Measurements from ENCODE around the gene DDC.

Gene DDC

GRCh38 chr7:50607524-50608125, 42.4 kb upstream of the DDC start:
- ChIA-PET POLR2A (ENCODE audit: low non-redundant PET) (no interaction called here), CTCF (no interaction called here)
- H3K27ac ChIP-seq = no peak overlapping the region
- no peak for DNase-seq (ENCODE audit: low spot score)
- no peak for TF ChIP-seq CTCF (conservative IDR thresholded peaks at IDR 0.05; ENCODE audit: low read depth)

DNA sequence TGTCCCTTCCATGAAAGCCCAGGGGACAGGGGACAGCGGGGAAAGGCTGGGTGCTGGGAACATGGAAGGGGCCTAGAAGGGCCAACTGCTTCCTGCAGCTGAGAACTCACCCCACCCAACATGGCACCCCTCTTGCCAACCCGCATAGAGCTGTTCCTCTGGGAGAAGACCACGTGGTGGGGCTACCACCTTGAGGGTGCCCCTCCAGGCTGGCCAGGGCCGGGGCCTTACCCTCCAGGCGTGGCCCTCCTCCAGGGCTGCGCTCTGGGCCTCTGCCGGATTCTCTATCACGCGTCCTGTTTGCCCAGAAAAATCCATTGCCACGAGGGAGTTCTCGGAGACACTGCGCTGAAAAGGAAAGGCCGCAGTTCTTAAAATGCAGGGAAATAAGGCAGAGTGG, 39.9 kb upstream of the DDC start:
- no peak for TF ChIP-seq CTCF (conservative IDR thresholded peaks at IDR 0.05; ENCODE audit: low read depth)
- ChIA-PET CTCF (no interaction called here), POLR2A (ENCODE audit: low non-redundant PET) (no interaction called here)
- H3K27ac ChIP-seq = no peak overlapping the region
- DNase-seq (ENCODE audit: low spot score) = no peak

DNA sequence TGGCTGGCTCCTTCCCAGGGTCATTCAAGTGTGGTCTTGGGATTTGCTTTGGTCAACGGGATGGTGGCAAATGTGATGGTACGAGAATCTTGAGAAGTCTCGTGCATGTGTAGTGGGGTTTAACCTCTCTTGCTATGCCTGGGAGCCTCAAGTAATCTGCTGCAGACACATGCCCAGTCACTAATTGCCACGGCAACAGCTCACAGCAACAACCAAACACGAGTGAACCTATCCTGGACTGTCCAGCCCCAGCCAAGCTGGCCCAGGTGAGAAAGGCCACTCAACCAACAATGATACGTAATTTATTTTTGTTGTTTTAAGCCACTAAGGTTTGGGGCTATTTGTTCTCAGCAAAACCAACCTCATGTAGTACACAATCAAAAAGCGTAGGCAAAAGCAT, 38.1 kb upstream of the DDC start:
- no peak for DNase-seq (ENCODE audit: low spot score)
- CTCF ChIA-PET = no interaction called here
- H3K27ac ChIP-seq = no peak overlapping the region
- no peak for TF ChIP-seq CTCF (conservative IDR thresholded peaks at IDR 0.05; ENCODE audit: low read depth)
- POLR2A ChIA-PET (ENCODE audit: low non-redundant PET) = no interaction called here

DNA sequence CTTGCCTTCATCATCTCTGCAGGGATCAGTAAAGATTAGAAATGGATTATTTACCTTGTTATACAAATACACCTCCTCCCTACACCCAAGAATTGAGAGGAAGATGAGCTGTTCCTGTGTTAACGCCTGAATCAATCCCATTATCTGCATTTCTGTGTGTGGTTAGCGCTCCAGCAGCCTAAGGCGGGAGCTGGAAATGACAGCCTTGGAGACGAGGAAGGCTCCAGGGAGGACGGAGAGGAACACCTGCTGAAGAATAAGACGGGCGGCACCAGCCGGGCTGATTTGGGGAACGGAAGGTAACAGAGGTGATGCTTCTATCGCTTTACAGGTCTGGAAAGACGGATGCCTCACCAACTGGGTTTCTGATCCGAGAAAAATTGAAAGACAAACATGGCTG, 34.2 kb upstream of the DDC start:
- ChIA-PET CTCF (no interaction called here), POLR2A (ENCODE audit: low non-redundant PET) (no interaction called here)
- DNase-seq (ENCODE audit: low spot score) = no peak
- H3K27ac ChIP-seq = no peak overlapping the region
- no peak for TF ChIP-seq CTCF (conservative IDR thresholded peaks at IDR 0.05; ENCODE audit: low read depth)

DNA sequence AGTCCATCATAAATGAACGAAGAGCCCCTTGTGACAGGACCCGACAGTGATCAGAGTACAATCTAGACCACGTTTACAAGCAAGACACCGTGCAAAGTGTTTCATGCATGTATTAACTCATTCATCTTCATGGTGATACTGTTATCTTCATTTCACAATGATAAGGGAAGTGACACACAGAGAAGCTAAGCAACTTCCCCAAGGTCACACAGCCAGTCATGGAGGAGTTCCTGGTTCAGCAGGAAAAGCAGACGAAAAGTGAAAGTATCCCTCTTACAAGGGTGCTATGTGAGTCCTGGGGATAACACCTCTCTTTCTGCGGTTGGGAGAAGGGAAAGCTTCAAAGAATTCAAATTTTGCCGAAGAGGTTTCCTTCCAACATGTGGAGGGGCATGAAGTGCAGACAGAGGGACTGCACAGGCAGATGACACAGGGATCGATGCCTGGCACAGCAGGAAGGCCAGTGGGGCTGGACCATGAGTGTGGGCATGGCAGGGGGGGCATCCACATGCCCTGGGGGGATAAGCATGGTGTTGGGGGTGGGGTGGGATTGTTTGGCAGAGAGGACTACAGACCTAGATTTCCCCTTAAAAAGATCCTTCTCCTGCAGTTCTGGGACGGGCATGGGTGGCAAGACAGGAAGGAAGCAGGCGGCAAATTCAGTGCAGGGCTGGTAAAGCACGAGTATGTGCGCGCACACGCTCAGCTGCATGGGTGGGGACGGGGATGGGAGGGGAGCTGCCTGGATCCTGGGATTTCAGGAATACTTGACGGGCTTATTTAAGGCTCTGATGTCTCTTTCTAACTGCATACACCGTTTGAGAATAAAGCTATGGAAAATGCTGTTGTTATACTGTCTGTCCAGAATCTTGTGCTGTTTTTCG, 33.5 kb upstream of the DDC start:
- POLR2A ChIA-PET (ENCODE audit: low non-redundant PET) = no interaction called here
- CTCF ChIA-PET = interaction anchor here (0.6 kb wide), 1 partner anchor 408 kb away, joined by 3 read pairs; no protein-coding TSS in a partner anchor
- DNase-seq (ENCODE audit: low spot score) = no peak
- no peak overlapping the region for H3K27ac ChIP-seq
- TF ChIP-seq CTCF (conservative IDR thresholded peaks at IDR 0.05; ENCODE audit: low read depth) = no peak

DNA sequence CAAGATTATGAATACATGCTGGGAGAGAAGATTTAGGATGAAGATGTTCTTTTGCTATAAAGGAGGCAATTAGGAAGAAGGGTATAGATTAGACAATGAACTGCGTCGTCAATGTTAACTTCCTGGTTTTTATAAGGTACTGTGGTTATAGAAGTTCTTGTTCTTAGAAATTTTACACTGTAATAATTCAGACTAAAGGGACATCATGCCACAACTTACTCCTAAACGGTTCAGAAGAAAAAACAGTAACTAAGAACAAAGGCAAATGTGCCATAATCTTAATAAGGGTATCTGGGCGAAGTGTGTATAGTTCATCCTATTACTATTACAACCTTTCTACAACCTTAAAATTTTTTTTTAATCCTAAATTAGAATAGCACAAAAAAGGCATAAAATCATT, 31.3 kb upstream of the DDC start:
- H3K27ac ChIP-seq = no peak overlapping the region
- DNase-seq (ENCODE audit: low spot score) = no peak
- no peak for TF ChIP-seq CTCF (conservative IDR thresholded peaks at IDR 0.05; ENCODE audit: low read depth)
- POLR2A ChIA-PET (ENCODE audit: low non-redundant PET) = no interaction called here
- CTCF ChIA-PET = interaction anchor here (0.7 kb wide), 1 partner anchor 12 kb away, joined by 4 read pairs; no protein-coding TSS in a partner anchor
